HepG2 (cell line): ENCODE measurements around the gene PRB2. TPM values are rescaled to one million over a fixed set of nuclear protein-coding genes. Genes with fewer than 3 reads are reported as not detected.

Experiments used
- ATAC-seq: fragments of 200-7000 bp; cut with Tn5 transposase; 3 replicates; pipeline ENCODE4 v1.9.1; 2020; ENCODE audit warnings: mild to moderate bottlenecking, moderate library complexity
- BruUV-seq: library from RNA; stranded (reverse); fragments of 400-500 nt; replicated peaks from 2 replicates; lab custom pipeline; 2021; lab: Mats Ljungman, UMichigan
- CTCF ChIA-PET: fragments of 300-600 bp; formaldehyde crosslinking; extraction: SDS; loops from one replicate; lab custom pipeline; 2021; ENCODE audit warnings: low total read pairs, inconsistent platforms, low intra/inter-chr PET ratio; lab: Yijun Ruan, JAX
- POLR2A ChIA-PET: fragments of 350-600 bp; sonication (Branson Sonifier 250); formaldehyde crosslinking; loops from one replicate; lab custom pipeline; 2020; ENCODE audit warnings: antibody characterized with exemption, inconsistent platforms; lab: Yijun Ruan, JAX
- DNase-seq: peaks from one replicate; pipeline ENCODE4 v3.0.0-alpha.2; 2015; ENCODE audit warnings: low spot score
- FAIRE-seq: peaks from 3 replicates; lab custom pipeline; 2011; peaks lifted over from hg19 to GRCh38; lab: Jason Lieb, UNC
- H2AFZ ChIP-seq: one replicate; pipeline ENCODE4 v1.6.1; 2011; ENCODE audit warnings: low read length, inconsistent platforms
- H3K27ac ChIP-seq: fragments of 300-600 bp; 3 replicates; pipeline ENCODE4 v1.8.0; 2011; ENCODE audit warnings: mixed run types, mild to moderate bottlenecking, mixed read lengths, low read length, inconsistent platforms; ENCODE audit not compliant: insufficient read depth; ENCODE audit errors: extremely low read length
- H3K27me3 ChIP-seq, 2 experiments: fragments of 200-600 bp in 1 of 2; 2 replicates in 1 of 2; 3 replicates in 1 of 2; pipeline versions ENCODE4 v1.6.0 to v1.8.0; 2011; ENCODE audit warnings: low read length in 2 of 2, mild to moderate bottlenecking in 2 of 2, moderate library complexity in 2 of 2, inconsistent platforms in 1 of 2; ENCODE audit not compliant: insufficient read depth in 2 of 2, control insufficient read depth in 1 of 2
- H3K36me3 ChIP-seq, 2 experiments: fragments of 200-600 bp in 1 of 2; replicated peaks in 1 of 2; 2 replicates in 1 of 2; 3 replicates in 1 of 2; pipeline versions ENCODE4 v1.5.1 to v1.8.0; 2011; ENCODE audit warnings: low read length in 2 of 2, inconsistent platforms in 1 of 2; ENCODE audit not compliant: insufficient read depth in 2 of 2, control insufficient read depth in 1 of 2
- H3K4me1 ChIP-seq: 2 replicates; pipeline ENCODE4 v1.5.1; 2012; ENCODE audit warnings: low read length, inconsistent platforms; ENCODE audit not compliant: insufficient read depth
- H3K4me2 ChIP-seq: 2 replicates; pipeline ENCODE4 v1.6.0; 2011; ENCODE audit warnings: low read depth, low read length, inconsistent platforms
- H3K4me3 ChIP-seq, 3 experiments: fragments of 200-600 bp in 1 of 3; sonication (generic), shearing (Covaris generic) in 1 of 3; replicated peaks in 1 of 3; 2 replicates each; pipeline ENCODE4 v1.5.1; 2011 to 2016; ENCODE audit warnings: low read length in 3 of 3, inconsistent platforms in 2 of 3, low read depth in 2 of 3, mild to moderate bottlenecking in 2 of 3, control low read depth in 1 of 3, mixed read lengths in 1 of 3; ENCODE audit not compliant: insufficient read depth in 1 of 3
- H3K79me2 ChIP-seq: one replicate; pipeline ENCODE4 v1.6.1; 2011; ENCODE audit warnings: low read length, inconsistent platforms; ENCODE audit not compliant: insufficient read depth
- H3K9ac ChIP-seq: 2 replicates; pipeline ENCODE4 v1.6.0; 2011; ENCODE audit warnings: mild to moderate bottlenecking, low read depth, low read length, inconsistent platforms; ENCODE audit not compliant: insufficient read depth
- H3K9me3 ChIP-seq: 2 replicates; pipeline ENCODE4 v1.5.1; 2012; ENCODE audit warnings: mild to moderate bottlenecking, low read length
- H4K20me1 ChIP-seq: 2 replicates; pipeline ENCODE4 v1.6.0; 2011; ENCODE audit warnings: inconsistent platforms, mild to moderate bottlenecking, low read length, moderate library complexity; ENCODE audit not compliant: insufficient read depth
- HNF4A ChIP-seq: sonication (generic); formaldehyde crosslinking; IDR thresholded peaks from 2 replicates; pipeline ENCODE4 v1.4.0; 2020; ENCODE audit warnings: missing genetic modification reagents
- KDM2A ChIP-seq: sonication (generic); formaldehyde crosslinking; IDR thresholded peaks from 2 replicates; pipeline ENCODE4 v1.4.0; 2020; ENCODE audit warnings: low read depth, missing genetic modification reagents, borderline replicate concordance
- SNAI1 ChIP-seq: sonication (generic); formaldehyde crosslinking; IDR thresholded peaks from 2 replicates; pipeline ENCODE4 v1.5.0; 2020; ENCODE audit warnings: mild to moderate bottlenecking, missing genetic modification reagents, borderline replicate concordance
- TAF1 ChIP-seq: sonication (generic); formaldehyde crosslinking; IDR thresholded peaks from 2 replicates; pipeline ENCODE4 v1.4.0; 2020; ENCODE audit warnings: missing genetic modification reagents
- ZFP41 ChIP-seq: sonication (generic); formaldehyde crosslinking; IDR thresholded peaks from 2 replicates; pipeline ENCODE4 v1.4.0; 2020; ENCODE audit warnings: mild to moderate bottlenecking, missing genetic modification reagents, borderline replicate concordance
- ZHX2 ChIP-seq, 2 experiments: sonication (generic) in 1 of 2; formaldehyde crosslinking in 1 of 2; IDR thresholded peaks; 2 replicates each; pipeline versions ENCODE4 v1.6.1 to v1.9.0; 2014 to 2022; ENCODE audit warnings: antibody characterized with exemption in 1 of 2, borderline replicate concordance in 1 of 2, inconsistent platforms in 1 of 2, low read depth in 1 of 2, missing genetic modification reagents in 1 of 2
- ZNF282 ChIP-seq: fragments of 450-650 bp; IDR thresholded peaks from 2 replicates; pipeline ENCODE4 v1.6.1; 2018; ENCODE audit not compliant: partially characterized antibody
- ZNF512B ChIP-seq: sonication (generic); formaldehyde crosslinking; IDR thresholded peaks from 2 replicates; pipeline ENCODE4 v1.5.1; 2020; ENCODE audit warnings: missing genetic modification reagents, mild to moderate bottlenecking, borderline replicate concordance
- ZNF644 ChIP-seq: IDR thresholded peaks from 2 replicates; pipeline ENCODE4 v1.6.1; 2016; ENCODE audit warnings: low read depth
- ZNF800 ChIP-seq: sonication (generic); formaldehyde crosslinking; IDR thresholded peaks from 2 replicates; pipeline ENCODE4 v1.4.0; 2020; ENCODE audit warnings: missing genetic modification reagents
- ZSCAN21 ChIP-seq: sonication (generic); formaldehyde crosslinking; IDR thresholded peaks from 2 replicates; pipeline ENCODE4 v1.8.0; 2022; ENCODE audit warnings: mild to moderate bottlenecking, missing genetic modification reagents, moderate library complexity, borderline replicate concordance
- ZSCAN29 ChIP-seq: sonication (generic); formaldehyde crosslinking; conservative IDR thresholded peaks from 2 replicates; pipeline ENCODE4 v1.4.0; 2020; ENCODE audit warnings: mild to moderate bottlenecking, missing genetic modification reagents
- WGBS: methylation state at CpG from one replicate; pipeline ENCODE4 v1.1.6; 2017; ENCODE audit warnings: low lambda C conversion rate; 5-methylcytosine and 5-hydroxymethylcytosine counted together
- in situ Hi-C: cut with HindIII; loops from 2 replicates; pipeline ENCODE4 v1.10.0; 2017; ENCODE audit warnings: low pct_unique_long_range_greater_than_20kb; ENCODE audit not compliant: extremely low pct_ligation_motif_present
- intact Hi-C: fragments of 100-400 bp; cut with micrococcal nuclease; formaldehyde crosslinking; loops from one replicate; pipeline ENCODE4 v1.10.0; 2022; ENCODE audit not compliant: unreplicated experiment
- polyA plus RNA-seq, 8 experiments: library from polyadenylated mRNA; depleted of rRNA in 3 of 8; stranded (reverse) in 7 of 8; unstranded in 1 of 8; fragments of >200 nt; fragmentation: Illumina TruSeq in 4 of 8; extraction: Trizol in 4 of 8; gene quantifications; 2 replicates each; pipeline versions ENCODE4 v1.2.1 to v1.2.3, GENCODE V29; 2011 to 2016; ENCODE audit warnings: low read depth in 4 of 8, missing spikeins in 1 of 8, mixed read lengths in 1 of 8; ENCODE audit not compliant: insufficient read depth in 1 of 8
- total RNA-seq, 5 experiments: library from RNA; depleted of rRNA; stranded (reverse); fragments of >200 nt; fragmentation: Illumina TruSeq; extraction: Trizol; gene quantifications; 2 replicates each; pipeline ENCODE4 v1.2.3, GENCODE V29; 2016; ENCODE audit warnings: low read depth in 1 of 5

Gene PRB2
- total and polyA plus RNA-seq, 2 of the 13 experiments (the other 11 are each of a cell fraction or from before 2014, with no cell fraction given), result not detected

- TF ChIP-seq TAF1 (CRISPR knock-in tag), result no peak
- TF ChIP-seq, all 625 proteins: peak for 0
Measured at GRCh38 chr12:11347810-11348209, 47.6 kb downstream of the PRB2 start (continued).

- no peak for FAIRE-seq
- intact Hi-C loops, result no loop called here
- in situ Hi-C loops, result no loop called here
- TF ChIP-seq ZNF282, result no peak
- TF ChIP-seq ZNF800 (CRISPR knock-in tag), result no peak
- TF ChIP-seq ZHX2 (IDR thresholded peaks at IDR 0.05; ENCODE audit: low read depth), result no peak
- TF ChIP-seq ZHX2 (CRISPR knock-in tag; IDR thresholded peaks at IDR 0.05; ENCODE audit: borderline replicate concordance), result no peak
- no peak for TF ChIP-seq SNAI1 (CRISPR knock-in tag)
- no peak for TF ChIP-seq KDM2A (CRISPR knock-in tag)
- TF ChIP-seq ZNF512B (CRISPR knock-in tag), result no peak
- no peak for TF ChIP-seq ZFP41 (CRISPR knock-in tag)
- no peak for TF ChIP-seq ZSCAN29 (CRISPR knock-in tag)
- TF ChIP-seq ZSCAN21 (CRISPR knock-in tag), result no peak
- peak; percentile 75 for TF ChIP-seq HNF4A (CRISPR knock-in tag)
- peak; percentile 75; the same call in 1 of the 2 replicates for TF ChIP-seq ZNF644 (CRISPR knock-in tag)
Measured at GRCh38 chr12:11344500-11344899, 50.9 kb downstream of the PRB2 start.

More at GRCh38 chr12:11344500-11344899, 50.9 kb downstream of the PRB2 start:
- no peaks in the 10 kb centered on the region for H3K36me3 ChIP-seq
- no peak overlapping the region for H3K4me2 ChIP-seq
- no peaks in the 10 kb centered on the region; a peak in 1 of 5 replicates for H3K27me3 ChIP-seq
- DNase-seq, result peak; percentile 4
- CTCF ChIA-PET, result no interaction called here
- no peak for ATAC-seq
- no TSS peak for BruUV-seq
- no peak overlapping the region for H3K27ac ChIP-seq
- H3K9ac ChIP-seq, result no peak overlapping the region
- H2AFZ ChIP-seq, result no peak overlapping the region
- no peaks in the 10 kb centered on the region for H3K9me3 ChIP-seq
- H4K20me1 ChIP-seq, result no peaks in the 10 kb centered on the region
- H3K79me2 ChIP-seq, result no peaks in the 10 kb centered on the region
- H3K4me1 ChIP-seq, result peaks cover 7% of the 10 kb centered on the region; the same call in 1 of the 2 replicates
- no peak overlapping the region for H3K4me3 ChIP-seq
- POLR2A ChIA-PET, result no interaction called here
- 0% methylated on average over 2 of the region's 2 CpGs for WGBS
